ACHN (cell line): Measurements from ENCODE around the gene CYTIP.
"Not testable (repeated sequence)": the region's sequence is repeated elsewhere in the genome, so short reads cannot be mapped to it uniquely, and the experiment has no call there.

Experiments
- DNase-seq: peaks from one replicate; pipeline ENCODE4 v3.0.0-alpha.2; 2015
- in situ Hi-C: cut with HindIII; loops from 2 replicates; pipeline ENCODE4 v1.10.0; 2017; ENCODE audit warnings: low sequenced_read_pairs, low pct_ligation_motif_present, low pct_unique_long_range_greater_than_20kb

CYTIP gene

GRCh38 chr2:157431176-157431575 is 12.7 kb downstream of the CYTIP start:
- no peak for DNase-seq
- in situ Hi-C loops = no loop called here

- no peak for DNase-seq
- in situ Hi-C loops = no loop called here
These were observed 15.3 kb downstream of the CYTIP start for GRCh38 chr2:157428500-157429175.

- in situ Hi-C loops = no loop called here
- DNase-seq = no peak
These were observed 16.0 kb downstream of the CYTIP start for GRCh38 chr2:157427922-157428303.

- DNase-seq = no peak
- in situ Hi-C loops = no loop called here
These were observed 16.6 kb downstream of the CYTIP start for GRCh38 chr2:157427003-157427921.

GRCh38 chr2:157426477-157426994 is 17.4 kb downstream of the CYTIP start:
- in situ Hi-C loops = no loop called here
- DNase-seq = no peak

GRCh38 chr2:157424374-157424773 is 19.5 kb downstream of the CYTIP start:
- no peak for DNase-seq
- in situ Hi-C loops = no loop called here

- DNase-seq = no peak
- in situ Hi-C loops = no loop called here
These were observed 21.9 kb downstream of the CYTIP start for GRCh38 chr2:157421964-157422363.

GRCh38 chr2:157421331-157421944 is 22.5 kb downstream of the CYTIP start:
- no peak for DNase-seq

GRCh38 chr2:157420771-157421323 is 23.0 kb downstream of the CYTIP start:
- in situ Hi-C loops = no loop called here
- no peak for DNase-seq

More at GRCh38 chr2:157421331-157421944, 22.5 kb downstream of the CYTIP start:
- in situ Hi-C loops = no loop called here

- no peak for DNase-seq
- in situ Hi-C loops = no loop called here
These were observed 24.8 kb downstream of the CYTIP start for GRCh38 chr2:157419031-157419575.

- in situ Hi-C loops = no loop called here
- no peak for DNase-seq
These were observed 25.6 kb downstream of the CYTIP start for GRCh38 chr2:157418239-157418641.

- in situ Hi-C loops = no loop called here
- DNase-seq = no peak
These were observed 28.2 kb downstream of the CYTIP start for GRCh38 chr2:157415591-157416101.

- DNase-seq = no peak
- in situ Hi-C loops = no loop called here
These were observed 29.8 kb downstream of the CYTIP start for GRCh38 chr2:157414050-157414449.

- in situ Hi-C loops = no loop called here
- no peak for DNase-seq
These were observed 30.4 kb downstream of the CYTIP start for GRCh38 chr2:157413326-157414035.

- in situ Hi-C loops = no loop called here
- no peak for DNase-seq
These were observed 32.1 kb downstream of the CYTIP start for GRCh38 chr2:157411624-157412336.

- in situ Hi-C loops, DNase-seq: not testable (repeated sequence)
These were observed 38.5 kb downstream of the CYTIP start for GRCh38 chr2:157405398-157405797.

- in situ Hi-C loops = no loop called here
- DNase-seq = no peak
These were observed 39.5 kb downstream of the CYTIP start for GRCh38 chr2:157404363-157404762.
